Activated CD4-positive, alpha-beta T cell treated with anti-CD3 and anti-CD28 coated beads for 1 hour (primary cell): Measurements from ENCODE around the gene HSD17B10.
"Not testable (repeated sequence)": the region's sequence is repeated elsewhere in the genome, so short reads cannot be mapped to it uniquely, and the experiment has no call there.

ENCODE experiments used
- DNase-seq: peaks from one replicate; pipeline ENCODE4 v3.0.0-alpha.2; 2020

Gene HSD17B10

DNA sequence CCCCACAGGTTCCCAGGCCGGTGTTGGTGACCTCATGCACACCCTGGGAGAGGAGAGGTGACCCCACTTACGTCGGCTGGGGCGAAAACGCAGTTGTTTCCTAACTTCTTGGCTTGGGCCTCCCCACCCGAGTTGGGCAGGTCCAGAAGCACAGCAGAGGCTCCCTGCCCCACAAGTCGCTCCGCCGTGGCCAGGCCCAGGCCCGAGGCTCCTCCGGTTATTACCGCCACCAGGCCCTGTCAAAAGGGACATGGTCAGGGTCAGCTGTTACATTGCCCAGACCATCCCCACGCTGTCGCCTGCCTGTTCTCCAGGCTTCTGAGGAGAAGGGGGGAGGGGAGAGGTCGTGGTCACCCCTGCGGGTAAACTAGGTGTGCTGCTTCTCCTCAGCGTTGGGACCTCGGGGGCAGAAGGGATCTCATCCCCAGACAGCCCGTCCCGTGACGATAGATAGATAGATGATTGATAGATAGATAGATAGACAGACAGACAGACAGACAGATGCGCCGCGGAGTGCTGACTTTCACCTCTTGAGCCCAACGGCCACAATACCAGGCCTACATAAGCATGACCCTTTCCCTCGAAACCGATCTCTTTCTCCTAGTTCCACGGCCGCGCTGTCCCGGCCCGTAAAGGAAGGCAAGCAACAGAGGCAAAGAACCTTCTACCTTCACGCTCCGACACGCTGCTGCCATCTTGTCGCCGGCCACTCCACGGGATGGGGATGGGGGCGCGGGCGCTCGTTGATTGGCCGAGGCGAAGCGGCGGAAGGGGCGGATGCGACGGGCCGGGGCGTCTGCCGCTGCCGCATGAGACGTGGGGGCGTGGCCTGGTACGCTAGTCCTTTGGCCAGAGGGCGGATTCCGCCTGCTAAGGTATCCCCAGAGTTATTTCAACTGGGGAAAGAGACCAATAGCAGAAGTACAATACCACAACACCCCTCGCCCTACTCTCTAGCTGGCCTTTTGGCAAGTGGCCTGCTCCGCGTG is at the start of gene HSD17B10:
HSD17B10 (minus strand) TSS at position 720 of the 989 bp plus-strand sequence; CDS start at position 695, 25 bp downstream.
- DNase-seq: peak; percentile 73

DNA sequence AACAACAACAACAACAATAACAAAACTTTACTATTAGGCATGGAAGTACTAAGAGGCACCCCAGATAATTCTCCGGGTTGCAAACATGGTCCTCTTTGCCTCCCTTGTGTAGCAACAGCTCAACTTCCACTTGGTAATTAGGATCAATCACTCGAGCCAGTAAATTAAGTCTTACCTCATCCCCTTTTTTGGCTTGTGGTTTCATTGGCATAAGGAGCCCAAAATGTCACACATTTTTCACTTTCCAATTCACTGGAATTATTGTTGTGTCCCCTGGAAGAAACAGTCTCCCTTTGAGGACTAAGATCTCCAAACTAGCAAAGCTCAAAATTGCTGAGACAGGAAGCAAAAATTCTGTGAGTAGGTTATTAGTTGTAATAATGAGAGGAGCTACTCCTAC is 49.2 kb upstream of the HSD17B10 start:
- DNase-seq: no peak

DNA sequence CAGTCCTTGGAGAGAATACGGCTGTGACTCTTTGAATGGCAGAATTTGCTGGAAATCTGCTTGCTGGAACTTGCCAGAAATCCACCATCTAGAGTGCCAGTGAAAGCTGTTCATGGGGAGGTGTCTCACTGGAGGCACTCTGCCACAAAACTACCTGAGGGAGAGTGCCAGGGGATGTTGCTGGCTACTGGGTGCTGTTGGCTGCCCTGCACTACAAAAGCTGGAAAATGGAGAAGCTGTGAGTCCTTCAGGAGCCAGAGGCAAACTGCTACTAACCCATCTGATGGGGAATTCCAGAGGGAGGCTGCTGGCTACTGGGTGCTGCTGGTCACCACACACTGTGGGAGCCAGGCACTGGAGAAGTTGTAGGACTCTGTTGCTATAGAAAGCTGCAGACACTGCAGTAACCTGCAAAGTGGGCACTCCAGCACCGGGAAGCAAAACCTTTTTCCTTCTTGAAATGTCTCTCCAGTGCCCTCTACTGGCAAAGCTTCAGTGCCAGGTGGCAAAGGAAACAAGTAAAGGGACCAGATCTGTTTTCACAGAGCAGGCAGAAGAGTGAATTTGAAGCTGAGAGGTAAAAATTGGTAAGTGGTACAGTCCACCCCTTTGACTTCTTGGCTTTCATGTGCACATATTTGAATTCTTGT is 47.8 kb upstream of the HSD17B10 start:
- peak; percentile 11 for DNase-seq

GRCh38 chrX:53481093-53481492 is 46.9 kb upstream of the HSD17B10 start:
- no peak for DNase-seq

DNA sequence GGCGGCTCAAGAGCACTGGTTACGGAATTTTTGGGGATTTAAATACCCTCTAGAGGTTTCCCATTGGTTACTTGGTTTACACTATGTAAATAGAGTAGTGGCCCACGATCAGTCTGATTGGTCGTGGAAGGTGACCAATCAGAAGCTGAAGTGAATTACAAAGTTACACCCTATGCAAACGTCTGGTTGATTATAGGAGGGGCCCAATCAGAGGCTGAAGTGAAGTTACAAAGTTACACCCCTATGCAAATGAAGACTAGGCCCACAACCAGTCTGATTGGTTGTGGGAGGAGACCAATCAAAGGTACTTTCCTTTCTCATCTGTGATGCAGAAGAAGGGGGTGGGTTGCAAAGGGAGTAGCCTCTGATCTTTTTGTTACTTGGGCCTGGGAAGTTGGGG is 45.1 kb upstream of the HSD17B10 start:
- DNase-seq: no peak

DNA sequence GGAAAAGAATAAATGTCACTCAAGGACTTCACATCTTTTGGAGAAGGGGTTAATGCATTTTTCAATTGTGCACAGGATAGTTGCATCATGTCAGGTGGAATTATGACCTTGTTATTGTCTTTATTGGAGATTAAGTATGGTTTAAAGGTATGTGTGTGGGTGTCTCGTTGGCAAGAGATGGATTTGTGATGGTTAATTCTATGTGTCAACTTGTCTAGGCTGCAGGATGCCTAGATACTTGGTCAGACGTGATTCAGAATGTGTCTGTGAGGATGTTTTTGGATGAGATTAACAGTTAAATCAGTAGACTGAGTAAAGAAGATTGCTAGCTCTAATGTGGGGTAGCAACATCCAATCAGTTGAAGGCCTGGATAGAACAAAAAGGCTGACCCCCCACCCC is 42.2 kb upstream of the HSD17B10 start:
- no peak for DNase-seq

DNA sequence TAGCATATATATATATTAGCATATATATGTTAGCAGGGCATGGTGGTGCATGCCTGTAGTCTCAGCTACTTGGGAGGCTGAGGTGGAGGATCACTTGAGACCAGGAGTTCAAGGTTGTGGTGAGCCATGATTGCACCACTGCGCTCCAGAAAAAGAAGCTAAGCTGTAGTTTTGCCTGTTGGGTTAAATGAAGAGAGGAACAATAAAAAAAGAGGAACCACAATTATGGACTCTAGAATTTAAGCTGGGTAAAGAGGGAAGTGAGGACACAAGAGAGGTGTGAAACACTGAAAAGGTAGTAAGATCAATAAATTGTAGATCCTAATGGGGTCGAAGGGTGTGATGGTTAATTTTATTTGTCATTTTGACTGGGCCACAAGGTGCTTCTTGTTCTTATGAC is 40.5 kb upstream of the HSD17B10 start:
- DNase-seq: no peak

DNA sequence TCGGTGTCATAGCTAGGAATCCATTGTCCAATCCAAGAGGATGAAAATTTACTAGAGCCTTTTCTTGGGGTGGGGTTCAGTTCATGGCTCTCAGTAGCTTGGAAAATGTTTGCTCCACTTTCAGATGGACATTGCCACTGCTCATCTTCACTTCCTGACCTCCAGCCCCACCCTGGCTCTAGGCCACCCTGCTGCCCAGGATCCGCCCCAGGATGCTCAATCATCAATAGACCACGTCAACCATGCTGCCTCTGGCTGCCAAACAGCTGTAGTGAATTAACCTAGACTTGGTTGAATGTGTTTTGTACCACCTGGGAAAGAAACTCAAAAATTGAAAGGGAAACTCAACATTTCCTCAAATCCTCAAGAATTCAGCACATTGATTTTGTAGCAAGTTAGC is 37.2 kb upstream of the HSD17B10 start:
- DNase-seq: no peak

DNA sequence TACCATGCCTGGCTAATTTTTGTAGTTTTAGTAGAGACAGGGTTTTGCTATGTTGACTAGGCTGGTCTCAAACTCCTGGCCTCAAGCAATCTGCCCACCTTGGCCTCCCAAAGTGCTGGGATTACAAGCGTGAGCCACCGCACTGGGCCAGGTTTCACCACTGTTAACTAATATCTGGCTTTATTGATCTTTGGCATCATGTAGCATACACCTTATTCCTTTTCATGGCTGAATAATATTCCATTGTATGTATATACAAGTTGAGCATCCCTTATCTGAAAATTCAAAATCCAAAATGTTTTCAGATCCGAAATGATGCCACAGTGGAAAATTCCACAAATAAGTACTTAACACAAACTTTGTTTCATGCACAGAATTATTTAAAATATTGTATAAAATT is 34.5 kb upstream of the HSD17B10 start:
- DNase-seq: not testable (repeated sequence)

GRCh38 chrX:53458082-53458481 is 23.9 kb upstream of the HSD17B10 start:
- no peak for DNase-seq

DNA sequence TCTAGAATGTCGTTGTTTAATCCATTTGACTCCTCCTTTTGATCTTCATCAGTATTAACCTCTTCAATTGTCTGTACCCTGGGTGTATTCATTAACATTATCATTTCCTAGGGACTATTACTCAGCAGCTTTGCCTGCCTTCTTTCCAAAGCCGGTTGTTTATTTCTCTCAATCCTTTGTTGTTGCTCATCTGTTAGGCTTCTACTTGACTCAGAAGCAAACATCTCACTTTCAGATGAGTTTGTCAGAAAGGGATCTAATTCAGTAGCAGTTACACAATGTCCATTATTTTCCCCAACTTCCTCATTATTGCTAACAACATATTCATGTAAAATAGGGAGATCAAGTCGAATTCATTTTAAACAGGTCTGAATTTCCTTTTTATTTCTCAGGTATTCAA is 22.1 kb upstream of the HSD17B10 start:
- DNase-seq: no peak

DNA sequence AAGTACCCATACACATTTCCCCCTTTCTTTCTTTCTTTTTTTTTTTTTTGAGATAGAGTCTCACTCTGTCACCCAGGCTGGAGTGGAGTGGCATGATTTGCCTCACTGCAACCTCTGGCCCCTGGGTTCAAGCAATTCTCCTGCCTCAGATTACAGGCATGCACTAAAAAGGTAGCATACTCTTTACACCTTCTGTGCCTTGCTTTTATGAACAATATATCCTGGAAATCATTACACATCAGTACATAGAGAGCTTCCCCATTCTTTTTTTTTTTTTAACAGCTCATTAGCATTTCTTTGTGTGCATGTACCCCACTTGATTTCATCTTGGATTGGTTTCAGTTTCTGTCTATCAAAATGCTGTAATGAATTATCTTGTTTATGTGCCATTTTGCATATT is 18.6 kb upstream of the HSD17B10 start:
- no peak for DNase-seq

GRCh38 chrX:53449632-53450031 is 15.5 kb upstream of the HSD17B10 start:
- no peak for DNase-seq

GRCh38 chrX:53447441-53447840 is 13.3 kb upstream of the HSD17B10 start:
- no peak for DNase-seq

GRCh38 chrX:53445977-53446376 is 11.8 kb upstream of the HSD17B10 start:
- no peak for DNase-seq

- DNase-seq: no peak
Measured at GRCh38 chrX:53442322-53442631, 8.1 kb upstream of the HSD17B10 start.

GRCh38 chrX:53441531-53442321 is 7.6 kb upstream of the HSD17B10 start:
- peak; percentile 57 for DNase-seq

DNA sequence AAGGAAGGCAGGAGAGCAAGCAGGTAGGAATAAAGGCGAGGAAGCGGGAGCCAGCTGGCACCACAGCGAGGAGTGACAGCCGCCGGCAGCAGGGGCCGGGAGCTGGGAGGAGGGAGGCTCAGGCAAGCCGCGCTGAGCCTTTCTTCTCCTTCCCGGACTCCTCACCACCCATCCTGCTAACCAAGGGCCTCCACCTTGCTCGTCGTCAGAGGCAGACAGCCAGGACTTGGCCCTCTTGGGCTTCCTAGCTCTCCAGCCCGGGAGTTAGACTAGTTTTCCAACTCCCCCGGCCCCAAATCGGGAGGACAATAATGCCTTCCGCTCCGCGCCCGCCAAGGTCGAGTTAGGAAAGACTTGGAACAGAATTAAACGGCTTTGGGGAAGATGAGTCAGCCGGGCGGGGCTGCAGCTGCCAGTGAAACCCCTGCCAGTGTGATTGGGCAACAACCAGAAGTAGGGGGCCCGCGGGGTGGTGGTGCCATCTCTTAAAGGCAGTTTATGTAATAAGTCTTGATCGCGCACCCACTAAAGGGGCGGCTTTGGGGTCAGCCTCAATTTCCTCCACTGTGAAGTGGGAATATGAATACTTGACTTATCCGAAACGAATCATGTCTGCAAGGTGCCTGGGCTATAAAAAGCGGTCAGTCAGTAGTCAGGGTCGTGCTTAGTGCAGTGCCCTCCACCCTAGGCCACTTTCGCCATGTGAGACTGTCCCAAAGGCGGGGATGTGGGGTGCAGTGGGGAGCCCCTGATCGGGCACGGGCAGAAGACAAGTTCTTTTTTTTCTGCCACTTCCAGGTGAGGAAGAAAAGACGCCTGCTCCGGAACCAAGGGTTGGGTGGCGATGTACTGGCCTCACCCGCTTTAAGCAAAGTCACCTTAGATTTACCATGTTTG is 6.7 kb upstream of the HSD17B10 start:
- no peak for DNase-seq

DNA sequence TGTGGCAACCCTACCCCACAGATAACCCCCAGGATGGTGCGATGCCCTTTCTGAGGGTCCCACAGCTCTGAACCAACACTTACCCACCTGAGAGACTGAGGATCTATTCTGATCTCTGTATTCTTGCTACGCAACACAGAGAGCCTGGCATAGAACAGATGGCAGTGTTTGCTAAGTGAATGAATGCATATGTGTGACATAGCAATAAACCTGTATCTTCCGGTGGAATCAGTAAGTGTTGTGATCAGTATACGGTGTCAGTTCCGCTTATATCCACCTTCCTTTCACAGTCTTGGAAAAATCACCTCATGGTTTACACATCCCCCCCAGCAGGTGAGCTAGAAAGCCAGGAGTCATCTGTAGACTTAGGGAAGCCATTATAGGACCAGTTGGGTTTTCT is 5.9 kb upstream of the HSD17B10 start:
- DNase-seq: no peak

GRCh38 chrX:53438832-53439230 is 4.7 kb upstream of the HSD17B10 start:
- no peak for DNase-seq

GRCh38 chrX:53438174-53438831 is 4.1 kb upstream of the HSD17B10 start:
- DNase-seq: no peak

DNA sequence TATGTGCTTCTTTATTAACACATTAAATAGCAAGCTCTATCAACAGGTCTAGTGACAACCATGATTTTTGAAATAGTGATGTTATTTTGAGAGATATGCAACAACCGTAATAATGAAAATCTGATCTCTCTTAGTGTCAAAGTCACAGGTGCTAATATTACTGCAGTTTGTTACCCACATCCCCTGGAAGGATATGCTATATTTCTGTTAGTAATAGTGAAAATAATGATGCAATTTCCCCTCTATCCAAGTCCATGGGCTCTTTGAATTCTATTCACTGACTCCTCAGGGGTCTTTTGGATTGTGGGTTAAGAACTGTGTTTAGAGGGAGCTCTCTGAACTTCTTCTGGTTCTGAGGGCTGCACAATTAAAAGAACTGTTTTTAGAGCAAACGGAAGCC is 3.0 kb upstream of the HSD17B10 start:
- no peak for DNase-seq
